HepG2 (cell line): ENCODE results near the gene MRPL3. TPM values are rescaled to one million over a fixed set of nuclear protein-coding genes. Genes with fewer than 3 reads are reported as not detected.

Source experiments
- ATAC-seq: fragments of 200-7000 bp; cut with Tn5 transposase; 3 replicates; pipeline ENCODE4 v1.9.1; 2020; ENCODE audit warnings: mild to moderate bottlenecking, moderate library complexity
- BruUV-seq: library from RNA; stranded (reverse); fragments of 400-500 nt; replicated peaks from 2 replicates; lab custom pipeline; 2021; lab: Mats Ljungman, UMichigan
- CTCF ChIA-PET: fragments of 300-600 bp; formaldehyde crosslinking; extraction: SDS; loops from one replicate; lab custom pipeline; 2021; ENCODE audit warnings: low total read pairs, inconsistent platforms, low intra/inter-chr PET ratio; lab: Yijun Ruan, JAX
- POLR2A ChIA-PET: fragments of 350-600 bp; sonication (Branson Sonifier 250); formaldehyde crosslinking; loops from one replicate; lab custom pipeline; 2020; ENCODE audit warnings: antibody characterized with exemption, inconsistent platforms; lab: Yijun Ruan, JAX
- DNase-seq: peaks from one replicate; pipeline ENCODE4 v3.0.0-alpha.2; 2015; ENCODE audit warnings: low spot score
- FAIRE-seq: peaks from 3 replicates; lab custom pipeline; 2011; peaks lifted over from hg19 to GRCh38; lab: Jason Lieb, UNC
- H2AFZ ChIP-seq: one replicate; pipeline ENCODE4 v1.6.1; 2011; ENCODE audit warnings: low read length, inconsistent platforms
- H3K27ac ChIP-seq: fragments of 300-600 bp; 3 replicates; pipeline ENCODE4 v1.8.0; 2011; ENCODE audit warnings: mixed run types, mild to moderate bottlenecking, mixed read lengths, low read length, inconsistent platforms; ENCODE audit not compliant: insufficient read depth; ENCODE audit errors: extremely low read length
- H3K27me3 ChIP-seq, 2 experiments: fragments of 200-600 bp in 1 of 2; 2 replicates in 1 of 2; 3 replicates in 1 of 2; pipeline versions ENCODE4 v1.6.0 to v1.8.0; 2011; ENCODE audit warnings: low read length in 2 of 2, mild to moderate bottlenecking in 2 of 2, moderate library complexity in 2 of 2, inconsistent platforms in 1 of 2; ENCODE audit not compliant: insufficient read depth in 2 of 2, control insufficient read depth in 1 of 2
- H3K36me3 ChIP-seq, 2 experiments: fragments of 200-600 bp in 1 of 2; replicated peaks in 1 of 2; 2 replicates in 1 of 2; 3 replicates in 1 of 2; pipeline versions ENCODE4 v1.5.1 to v1.8.0; 2011; ENCODE audit warnings: low read length in 2 of 2, inconsistent platforms in 1 of 2; ENCODE audit not compliant: insufficient read depth in 2 of 2, control insufficient read depth in 1 of 2
- H3K4me1 ChIP-seq: 2 replicates; pipeline ENCODE4 v1.5.1; 2012; ENCODE audit warnings: low read length, inconsistent platforms; ENCODE audit not compliant: insufficient read depth
- H3K4me2 ChIP-seq: 2 replicates; pipeline ENCODE4 v1.6.0; 2011; ENCODE audit warnings: low read depth, low read length, inconsistent platforms
- H3K4me3 ChIP-seq, 3 experiments: fragments of 200-600 bp in 1 of 3; sonication (generic), shearing (Covaris generic) in 1 of 3; replicated peaks in 1 of 3; 2 replicates each; pipeline ENCODE4 v1.5.1; 2011 to 2016; ENCODE audit warnings: low read length in 3 of 3, inconsistent platforms in 2 of 3, low read depth in 2 of 3, mild to moderate bottlenecking in 2 of 3, control low read depth in 1 of 3, mixed read lengths in 1 of 3; ENCODE audit not compliant: insufficient read depth in 1 of 3
- H3K79me2 ChIP-seq: one replicate; pipeline ENCODE4 v1.6.1; 2011; ENCODE audit warnings: low read length, inconsistent platforms; ENCODE audit not compliant: insufficient read depth
- H3K9ac ChIP-seq: 2 replicates; pipeline ENCODE4 v1.6.0; 2011; ENCODE audit warnings: mild to moderate bottlenecking, low read depth, low read length, inconsistent platforms; ENCODE audit not compliant: insufficient read depth
- H3K9me3 ChIP-seq: 2 replicates; pipeline ENCODE4 v1.5.1; 2012; ENCODE audit warnings: mild to moderate bottlenecking, low read length
- H4K20me1 ChIP-seq: 2 replicates; pipeline ENCODE4 v1.6.0; 2011; ENCODE audit warnings: inconsistent platforms, mild to moderate bottlenecking, low read length, moderate library complexity; ENCODE audit not compliant: insufficient read depth
- CBX5 ChIP-seq: sonication (generic); formaldehyde crosslinking; IDR thresholded peaks from 2 replicates; pipeline ENCODE4 v1.4.0; 2020; ENCODE audit warnings: missing genetic modification reagents, borderline replicate concordance
- CCDC6 ChIP-seq: sonication (generic); formaldehyde crosslinking; IDR thresholded peaks from 2 replicates; pipeline ENCODE4 v1.8.1; 2022; ENCODE audit warnings: mild to moderate bottlenecking, missing genetic modification reagents, moderate library complexity
- CHD2 ChIP-seq: IDR thresholded peaks from 2 replicates; pipeline ENCODE4 v1.6.1; 2011; ENCODE audit warnings: low read depth, low read length, improper control_type of control experiment
- GLI4 ChIP-seq: sonication (generic); formaldehyde crosslinking; IDR thresholded peaks from 2 replicates; pipeline ENCODE4 v1.5.1; 2020; ENCODE audit warnings: missing genetic modification reagents, mild to moderate bottlenecking, moderate library complexity, borderline replicate concordance
- KAT7 ChIP-seq: IDR thresholded peaks from 2 replicates; pipeline ENCODE4 v1.6.1; 2018; ENCODE audit warnings: borderline replicate concordance, missing compliant biosample characterization
- KLF16 ChIP-seq, 2 experiments: sonication (generic) in 1 of 2; formaldehyde crosslinking in 1 of 2; IDR thresholded peaks; 2 replicates each; pipeline versions ENCODE4 v1.6.1 to v1.8.0; 2016 to 2023; ENCODE audit warnings: missing genetic modification reagents in 2 of 2, missing compliant biosample characterization in 1 of 2
- NR3C1 ChIP-seq: sonication (generic); formaldehyde crosslinking; IDR thresholded peaks from 2 replicates; pipeline ENCODE4 v1.4.0; 2020; ENCODE audit warnings: missing genetic modification reagents
- RFXANK ChIP-seq: IDR thresholded peaks from 2 replicates; pipeline ENCODE4 v1.6.1; 2016
- ZFY ChIP-seq: sonication (generic); formaldehyde crosslinking; IDR thresholded peaks from 2 replicates; pipeline ENCODE4 v1.4.0; 2020; ENCODE audit warnings: missing genetic modification reagents
- ZNF317 ChIP-seq: sonication (generic); formaldehyde crosslinking; IDR thresholded peaks from 2 replicates; pipeline ENCODE4 v1.5.0; 2020; ENCODE audit warnings: mild to moderate bottlenecking, missing genetic modification reagents
- ZNF441 ChIP-seq: sonication (generic); formaldehyde crosslinking; IDR thresholded peaks from 2 replicates; pipeline ENCODE4 v1.7.0; 2021; ENCODE audit warnings: missing genetic modification reagents, borderline replicate concordance
- ZNF552 ChIP-seq: sonication (generic); formaldehyde crosslinking; IDR thresholded peaks from 2 replicates; pipeline ENCODE4 v1.9.0; 2022; ENCODE audit warnings: missing genetic modification reagents, mild to moderate bottlenecking, borderline replicate concordance
- ZSCAN12 ChIP-seq: sonication (generic); formaldehyde crosslinking; IDR thresholded peaks from 2 replicates; pipeline ENCODE4 v1.9.0; 2021; ENCODE audit warnings: mild to moderate bottlenecking, missing genetic modification reagents
- ZSCAN30 ChIP-seq: sonication (generic); formaldehyde crosslinking; IDR thresholded peaks from 2 replicates; pipeline ENCODE4 v1.5.0; 2020; ENCODE audit warnings: mild to moderate bottlenecking, missing genetic modification reagents
- in situ Hi-C: cut with HindIII; loops from 2 replicates; pipeline ENCODE4 v1.10.0; 2017; ENCODE audit warnings: low pct_unique_long_range_greater_than_20kb; ENCODE audit not compliant: extremely low pct_ligation_motif_present
- intact Hi-C: fragments of 100-400 bp; cut with micrococcal nuclease; formaldehyde crosslinking; loops from one replicate; pipeline ENCODE4 v1.10.0; 2022; ENCODE audit not compliant: unreplicated experiment
- polyA plus RNA-seq, 8 experiments: library from polyadenylated mRNA; depleted of rRNA in 3 of 8; stranded (reverse) in 7 of 8; unstranded in 1 of 8; fragments of >200 nt; fragmentation: Illumina TruSeq in 4 of 8; extraction: Trizol in 4 of 8; gene quantifications; 2 replicates each; pipeline versions ENCODE4 v1.2.1 to v1.2.3, GENCODE V29; 2011 to 2016; ENCODE audit warnings: low read depth in 4 of 8, missing spikeins in 1 of 8, mixed read lengths in 1 of 8; ENCODE audit not compliant: insufficient read depth in 1 of 8
- total RNA-seq, 5 experiments: library from RNA; depleted of rRNA; stranded (reverse); fragments of >200 nt; fragmentation: Illumina TruSeq; extraction: Trizol; gene quantifications; 2 replicates each; pipeline ENCODE4 v1.2.3, GENCODE V29; 2016; ENCODE audit warnings: low read depth in 1 of 5
- TF ChIP-seq, protein P1 (sequence below): sonication (generic); formaldehyde crosslinking; IDR thresholded peaks from 2 replicates; pipeline ENCODE4 v1.5.0; 2020; ENCODE audit warnings: mild to moderate bottlenecking, missing genetic modification reagents, borderline replicate concordance
- TF ChIP-seq, protein P2 (sequence below): fragments of 450-650 bp; IDR thresholded peaks from 2 replicates; pipeline ENCODE4 v1.6.1; 2017; ENCODE audit warnings: mild to moderate bottlenecking
- TF ChIP-seq, protein P3 (sequence below): sonication (generic); formaldehyde crosslinking; IDR thresholded peaks from 2 replicates; pipeline ENCODE4 v1.4.0; 2020; ENCODE audit warnings: missing genetic modification reagents, borderline replicate concordance

The MRPL3 gene
- total and polyA plus RNA-seq, 2 of the 13 experiments (the other 11 are each of a cell fraction or from before 2014, with no cell fraction given) = 114 to 172 TPM

- TF ChIP-seq KLF16 (CRISPR knock-in tag; IDR thresholded peaks at IDR 0.05) = no peak
Observed at GRCh38 chr3:131477813-131478212, 25.0 kb downstream of the MRPL3 start (continued).

DNA sequence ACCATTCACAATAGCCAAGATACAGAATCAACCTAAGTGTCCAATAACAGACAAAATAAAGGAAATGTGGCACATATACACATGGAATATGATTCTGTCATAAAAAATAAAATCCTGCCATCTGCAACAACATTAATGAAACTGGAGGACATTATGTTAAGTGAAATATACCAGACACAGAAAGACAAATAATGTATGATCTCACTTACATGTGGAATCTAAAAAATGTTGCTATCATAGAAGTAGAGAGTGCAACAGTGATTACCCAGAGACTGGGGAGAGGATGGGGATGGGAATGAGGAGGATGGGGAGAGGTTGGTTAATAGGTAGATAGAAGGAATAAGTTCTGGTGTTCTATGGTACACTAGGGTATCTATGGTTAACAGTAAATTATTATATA is 28.7 kb downstream of the MRPL3 start:
- H3K9ac ChIP-seq = no peak overlapping the region
- DNase-seq = no peak
- no peak overlapping the region for H2AFZ ChIP-seq
- H4K20me1 ChIP-seq = no peaks in the 10 kb centered on the region
- no peak overlapping the region for H3K4me2 ChIP-seq
- no peaks in the 10 kb centered on the region for H3K4me1 ChIP-seq
- H3K79me2 ChIP-seq = peaks cover 19% of the 10 kb centered on the region
- H3K9me3 ChIP-seq = no peaks in the 10 kb centered on the region
- no peak overlapping the region for H3K4me3 ChIP-seq
- no peaks in the 10 kb centered on the region for H3K27me3 ChIP-seq
- TF ChIP-seq ZNF441 (no peak), ZSCAN30 (CRISPR knock-in tag) (no peak), CCDC6 (CRISPR knock-in tag) (no peak), GLI4 (CRISPR knock-in tag) (no peak), ZNF552 (CRISPR knock-in tag) (no peak), ZNF317 (CRISPR knock-in tag) (no peak), CHD2 (no peak), RFXANK (CRISPR knock-in tag) (no peak), ZSCAN12 (CRISPR knock-in tag) (no peak), KAT7 (CRISPR knock-in tag) (no peak), ZFY (no peak), NR3C1 (CRISPR knock-in tag) (no peak), CBX5 (CRISPR knock-in tag) (no peak)
- TF ChIP-seq, protein P1, sequence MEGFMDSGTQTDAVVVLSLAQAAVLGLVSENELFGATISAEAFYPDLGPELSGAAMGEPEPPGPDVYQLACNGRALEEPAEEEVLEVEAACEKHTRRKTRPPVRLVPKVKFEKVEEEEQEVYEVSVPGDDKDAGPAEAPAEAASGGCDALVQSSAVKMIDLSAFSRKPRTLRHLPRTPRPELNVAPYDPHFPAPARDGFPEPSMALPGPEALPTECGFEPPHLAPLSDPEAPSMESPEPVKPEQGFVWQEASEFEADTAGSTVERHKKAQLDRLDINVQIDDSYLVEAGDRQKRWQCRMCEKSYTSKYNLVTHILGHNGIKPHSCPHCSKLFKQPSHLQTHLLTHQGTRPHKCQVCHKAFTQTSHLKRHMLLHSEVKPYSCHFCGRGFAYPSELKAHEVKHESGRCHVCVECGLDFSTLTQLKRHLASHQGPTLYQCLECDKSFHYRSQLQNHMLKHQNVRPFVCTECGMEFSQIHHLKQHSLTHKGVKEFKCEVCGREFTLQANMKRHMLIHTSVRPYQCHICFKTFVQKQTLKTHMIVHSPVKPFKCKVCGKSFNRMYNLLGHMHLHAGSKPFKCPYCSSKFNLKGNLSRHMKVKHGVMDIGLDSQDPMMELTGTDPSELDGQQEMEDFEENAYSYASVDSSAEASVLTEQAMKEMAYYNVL (CRISPR knock-in tag) = no peak
- TF ChIP-seq, protein P2, sequence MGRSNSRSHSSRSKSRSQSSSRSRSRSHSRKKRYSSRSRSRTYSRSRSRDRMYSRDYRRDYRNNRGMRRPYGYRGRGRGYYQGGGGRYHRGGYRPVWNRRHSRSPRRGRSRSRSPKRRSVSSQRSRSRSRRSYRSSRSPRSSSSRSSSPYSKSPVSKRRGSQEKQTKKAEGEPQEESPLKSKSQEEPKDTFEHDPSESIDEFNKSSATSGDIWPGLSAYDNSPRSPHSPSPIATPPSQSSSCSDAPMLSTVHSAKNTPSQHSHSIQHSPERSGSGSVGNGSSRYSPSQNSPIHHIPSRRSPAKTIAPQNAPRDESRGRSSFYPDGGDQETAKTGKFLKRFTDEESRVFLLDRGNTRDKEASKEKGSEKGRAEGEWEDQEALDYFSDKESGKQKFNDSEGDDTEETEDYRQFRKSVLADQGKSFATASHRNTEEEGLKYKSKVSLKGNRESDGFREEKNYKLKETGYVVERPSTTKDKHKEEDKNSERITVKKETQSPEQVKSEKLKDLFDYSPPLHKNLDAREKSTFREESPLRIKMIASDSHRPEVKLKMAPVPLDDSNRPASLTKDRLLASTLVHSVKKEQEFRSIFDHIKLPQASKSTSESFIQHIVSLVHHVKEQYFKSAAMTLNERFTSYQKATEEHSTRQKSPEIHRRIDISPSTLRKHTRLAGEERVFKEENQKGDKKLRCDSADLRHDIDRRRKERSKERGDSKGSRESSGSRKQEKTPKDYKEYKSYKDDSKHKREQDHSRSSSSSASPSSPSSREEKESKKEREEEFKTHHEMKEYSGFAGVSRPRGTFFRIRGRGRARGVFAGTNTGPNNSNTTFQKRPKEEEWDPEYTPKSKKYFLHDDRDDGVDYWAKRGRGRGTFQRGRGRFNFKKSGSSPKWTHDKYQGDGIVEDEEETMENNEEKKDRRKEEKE = no peak
- TF ChIP-seq, protein P3, sequence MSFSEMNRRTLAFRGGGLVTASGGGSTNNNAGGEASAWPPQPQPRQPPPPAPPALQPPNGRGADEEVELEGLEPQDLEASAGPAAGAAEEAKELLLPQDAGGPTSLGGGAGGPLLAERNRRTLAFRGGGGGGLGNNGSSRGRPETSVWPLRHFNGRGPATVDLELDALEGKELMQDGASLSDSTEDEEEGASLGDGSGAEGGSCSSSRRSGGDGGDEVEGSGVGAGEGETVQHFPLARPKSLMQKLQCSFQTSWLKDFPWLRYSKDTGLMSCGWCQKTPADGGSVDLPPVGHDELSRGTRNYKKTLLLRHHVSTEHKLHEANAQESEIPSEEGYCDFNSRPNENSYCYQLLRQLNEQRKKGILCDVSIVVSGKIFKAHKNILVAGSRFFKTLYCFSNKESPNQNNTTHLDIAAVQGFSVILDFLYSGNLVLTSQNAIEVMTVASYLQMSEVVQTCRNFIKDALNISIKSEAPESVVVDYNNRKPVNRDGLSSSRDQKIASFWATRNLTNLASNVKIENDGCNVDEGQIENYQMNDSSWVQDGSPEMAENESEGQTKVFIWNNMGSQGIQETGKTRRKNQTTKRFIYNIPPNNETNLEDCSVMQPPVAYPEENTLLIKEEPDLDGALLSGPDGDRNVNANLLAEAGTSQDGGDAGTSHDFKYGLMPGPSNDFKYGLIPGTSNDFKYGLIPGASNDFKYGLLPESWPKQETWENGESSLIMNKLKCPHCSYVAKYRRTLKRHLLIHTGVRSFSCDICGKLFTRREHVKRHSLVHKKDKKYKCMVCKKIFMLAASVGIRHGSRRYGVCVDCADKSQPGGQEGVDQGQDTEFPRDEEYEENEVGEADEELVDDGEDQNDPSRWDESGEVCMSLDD (CRISPR knock-in tag) = no peak
- H3K27ac ChIP-seq = no peak overlapping the region
- no peak for ATAC-seq
- peaks cover 4 to 36% of the 10 kb centered on the region in 2 experiments for H3K36me3 ChIP-seq
- intact Hi-C loops = no loop called here
- POLR2A ChIA-PET = no interaction called here
- no TSS peak for BruUV-seq
- in situ Hi-C loops = no loop called here
- CTCF ChIA-PET = no interaction called here
- no peak for FAIRE-seq
